Measurements from ENCODE around the gene AKIRIN2. TPM values are rescaled to one million over a fixed set of nuclear protein-coding genes. Genes with fewer than 3 reads are reported as not detected.
"Not testable (repeated sequence)": the region's sequence is repeated elsewhere in the genome, so short reads cannot be mapped to it uniquely, and the experiment has no call there.

AKIRIN2 gene
- total and polyA plus RNA-seq, 11 donors, result 15.2 to 54.7 (median 40.7) TPM

DNA sequence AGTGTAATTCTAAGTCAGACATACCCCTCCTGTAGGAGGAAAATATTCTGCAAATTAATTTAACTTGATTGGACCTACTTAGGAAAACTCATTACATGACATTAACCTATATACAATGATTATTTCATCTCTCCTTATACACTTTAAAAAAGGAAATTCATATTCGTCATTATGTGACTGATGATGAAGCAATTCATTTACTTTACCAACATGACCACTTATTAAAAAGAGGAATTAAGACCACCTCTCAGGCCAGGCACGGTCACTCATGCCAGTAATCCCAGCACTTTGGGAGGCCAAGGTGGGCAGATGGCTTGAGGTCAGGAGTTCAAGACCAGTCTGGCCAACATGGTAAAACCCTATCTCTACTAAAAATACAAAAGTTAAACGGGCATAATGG is 11.6 kb downstream of the AKIRIN2 start:
- Histone ChIP-seq H3K36me3 (peaks cover 0 to 12% (median 0%) of the 10 kb centered on the region in 9 donors), H3K4me1 (peaks cover 3 to 92% (median 66%) of the 10 kb centered on the region in 12 donors), H3K4me3 (no peak overlapping the region), H3K27ac (peak overlapping the region in 2 of 12 donors; percentile 29 to 62), H3K27me3 (no peaks in the 10 kb centered on the region), H3K9me3 (no peaks in the 10 kb centered on the region)
- intact Hi-C loops (cut with DNase I), result loop anchor here in 1 of 10 donors (10.0 kb wide), 1 partner anchor 536 kb away; the partner anchor contains the start of gene ZNF292
- ATAC-seq (no peak), DNase-seq (no peak)
- WGBS, 4 donors, result 84 to 90% (median 86%) methylated on average over 3 of the region's 3 CpGs
- TF ChIP-seq POLR2A (IDR thresholded peaks at IDR 0.05), result no peak
- TF ChIP-seq, protein P1, sequence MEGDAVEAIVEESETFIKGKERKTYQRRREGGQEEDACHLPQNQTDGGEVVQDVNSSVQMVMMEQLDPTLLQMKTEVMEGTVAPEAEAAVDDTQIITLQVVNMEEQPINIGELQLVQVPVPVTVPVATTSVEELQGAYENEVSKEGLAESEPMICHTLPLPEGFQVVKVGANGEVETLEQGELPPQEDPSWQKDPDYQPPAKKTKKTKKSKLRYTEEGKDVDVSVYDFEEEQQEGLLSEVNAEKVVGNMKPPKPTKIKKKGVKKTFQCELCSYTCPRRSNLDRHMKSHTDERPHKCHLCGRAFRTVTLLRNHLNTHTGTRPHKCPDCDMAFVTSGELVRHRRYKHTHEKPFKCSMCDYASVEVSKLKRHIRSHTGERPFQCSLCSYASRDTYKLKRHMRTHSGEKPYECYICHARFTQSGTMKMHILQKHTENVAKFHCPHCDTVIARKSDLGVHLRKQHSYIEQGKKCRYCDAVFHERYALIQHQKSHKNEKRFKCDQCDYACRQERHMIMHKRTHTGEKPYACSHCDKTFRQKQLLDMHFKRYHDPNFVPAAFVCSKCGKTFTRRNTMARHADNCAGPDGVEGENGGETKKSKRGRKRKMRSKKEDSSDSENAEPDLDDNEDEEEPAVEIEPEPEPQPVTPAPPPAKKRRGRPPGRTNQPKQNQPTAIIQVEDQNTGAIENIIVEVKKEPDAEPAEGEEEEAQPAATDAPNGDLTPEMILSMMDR (IDR thresholded peaks at IDR 0.05), result no peak

DNA sequence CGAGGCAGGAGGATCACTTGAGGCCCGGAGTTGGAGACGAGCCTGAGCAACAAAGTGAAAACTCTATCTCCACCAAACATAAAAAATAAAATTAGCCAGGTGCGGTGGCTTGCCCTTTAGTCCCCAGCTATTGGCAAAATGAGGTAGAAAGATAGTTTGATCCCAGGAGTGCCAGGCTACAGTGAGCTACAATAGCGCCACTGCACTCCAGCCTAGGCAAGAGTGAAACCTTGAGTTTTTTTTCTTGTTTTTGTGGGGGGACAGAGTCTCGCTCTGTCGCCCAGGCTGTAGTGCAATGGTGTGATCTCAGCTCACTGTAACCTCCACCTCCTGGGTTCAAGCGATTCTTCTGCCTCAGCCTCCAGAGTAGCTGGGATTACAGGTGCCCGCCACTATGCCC is 14.1 kb downstream of the AKIRIN2 start:
- 85 to 95% (median 93%) methylated on average over 9 of the region's 9 CpGs for WGBS, 4 donors
- H3K4me3 ChIP-seq; H3K27ac ChIP-seq; H3K9me3 ChIP-seq; intact Hi-C loops (cut with DNase I); H3K27me3 ChIP-seq; DNase-seq; ATAC-seq: not testable (repeated sequence)
- H3K4me1 ChIP-seq, result peaks cover 3 to 92% (median 59%) of the 10 kb centered on the region in 12 donors
- peaks cover 0 to 12% (median 0%) of the 10 kb centered on the region in 9 donors for H3K36me3 ChIP-seq

DNA sequence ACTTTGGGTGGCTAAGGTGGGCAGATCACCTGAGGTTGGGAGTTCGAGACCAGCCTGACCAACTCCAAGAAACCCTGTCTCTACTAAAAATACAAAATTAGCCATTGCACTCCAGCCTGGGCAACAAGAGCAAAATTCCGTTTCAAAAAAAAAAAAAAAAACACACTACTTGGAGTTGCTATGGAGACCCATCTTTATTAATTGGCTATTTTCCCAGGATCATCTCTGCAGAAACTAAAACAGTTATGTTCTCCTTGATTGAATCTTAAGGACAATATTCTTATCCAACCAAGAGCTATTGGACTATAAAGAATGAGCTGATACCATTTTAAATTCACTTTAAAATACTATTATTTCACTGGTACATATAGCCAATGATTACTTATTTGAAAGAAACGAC is 14.7 kb downstream of the AKIRIN2 start:
- peaks cover 3 to 92% (median 59%) of the 10 kb centered on the region in 12 donors for H3K4me1 ChIP-seq
- no peaks in the 10 kb centered on the region for H3K27me3 ChIP-seq

DNA sequence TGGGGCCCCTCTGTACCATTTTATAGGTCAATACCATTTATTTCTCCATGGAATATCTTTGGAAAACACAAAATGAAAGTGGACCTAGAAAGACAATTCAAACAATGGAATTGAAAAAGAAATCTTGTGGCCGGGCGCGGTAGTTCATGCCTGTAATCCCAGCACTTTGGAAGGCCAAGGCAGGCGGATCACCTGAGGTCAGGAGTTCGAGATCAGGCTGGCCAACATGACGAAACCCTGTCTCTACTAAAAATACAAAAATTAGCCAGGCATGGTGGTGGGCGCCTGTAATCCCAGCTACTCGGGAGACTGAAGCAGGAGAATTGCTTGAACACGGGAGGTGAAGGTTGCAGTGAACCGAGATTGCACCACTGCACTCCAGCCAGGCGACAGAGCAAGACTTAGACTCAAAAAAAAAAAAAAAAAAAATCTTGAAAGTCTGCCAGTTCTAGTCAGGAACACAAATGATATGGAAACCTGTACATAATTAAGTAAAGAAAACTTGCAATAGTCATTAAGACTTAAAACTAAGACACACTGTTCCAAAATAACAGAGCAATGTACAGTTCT is 15.3 kb downstream of the AKIRIN2 start:
- H3K4me3 ChIP-seq; H3K9me3 ChIP-seq; H3K27me3 ChIP-seq; H3K27ac ChIP-seq; DNase-seq; ATAC-seq; intact Hi-C loops (cut with DNase I): not testable (repeated sequence)
- TF ChIP-seq, protein P1 (IDR thresholded peaks at IDR 0.05), result peak in 1 of 12 donors; percentile 7
- Histone ChIP-seq H3K36me3 (peaks cover 0 to 12% (median 0%) of the 10 kb centered on the region in 9 donors), H3K4me1 (peaks cover 3 to 92% (median 59%) of the 10 kb centered on the region in 12 donors)
- WGBS, 4 donors, result 72 to 85% (median 79%) methylated on average over 11 of the region's 11 CpGs

More for the DNA sequence above, 14.7 kb downstream of the AKIRIN2 start:
- ATAC-seq (no peak), DNase-seq (no peak)
- intact Hi-C loops (cut with DNase I), result no loop called here
- Histone ChIP-seq H3K4me3 (no peak overlapping the region), H3K27ac (no peak overlapping the region), H3K9me3 (no peaks in the 10 kb centered on the region), H3K36me3 (peaks cover 0 to 12% (median 0%) of the 10 kb centered on the region in 9 donors)
- WGBS, 4 donors, result 59 to 68% (median 62%) methylated on average over 3 of the region's 3 CpGs
- no peak for TF ChIP-seq POLR2A (IDR thresholded peaks at IDR 0.05)
- TF ChIP-seq, protein P1 (IDR thresholded peaks at IDR 0.05), result no peak
